ENCODE measurements around the gene ELL. TPM values are rescaled to one million over a fixed set of nuclear protein-coding genes. Genes with fewer than 3 reads are reported as not detected.

The ELL gene
- polyA plus RNA-seq, 3 donors = 12.2 to 35.3 (median 12.6) TPM

DNA sequence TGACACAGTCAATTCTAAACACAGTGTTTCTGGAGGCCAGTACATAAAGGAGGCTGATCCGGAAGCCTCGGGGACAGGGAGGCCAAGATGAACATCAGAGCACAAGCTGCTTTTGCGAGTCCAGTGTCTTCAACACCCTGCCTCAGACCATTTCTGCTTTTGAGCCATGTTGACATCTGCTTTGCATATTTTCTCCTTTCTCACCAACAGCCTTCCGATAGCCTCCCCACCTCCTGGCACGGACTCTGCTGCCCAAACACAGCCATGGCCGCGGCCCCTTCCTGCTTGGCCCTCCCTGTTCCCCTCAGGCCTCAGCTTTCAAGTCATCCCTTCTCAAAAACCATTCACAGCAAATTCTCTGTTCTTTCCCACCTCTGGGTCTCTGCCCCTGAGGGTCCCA is 128.0 kb downstream of the ELL start:
- Mint-ChIP-seq H3K27ac (peak overlapping the region; percentile 95 to 99 (median 98)), H3K9me3 (peaks cover 0 to 3% (median 0%) of the 10 kb centered on the region in 7 donors), H3K4me3 (peak overlapping the region; percentile 96 to 98), H3K36me3 (peaks cover 60 to 78% of the 10 kb centered on the region in 2 donors), H3K4me1 (peaks cover 69% of the 10 kb centered on the region), H3K27me3 (ENCODE audit: low read depth in 3 of 3) (peaks cover 0 to 4% (median 3%) of the 10 kb centered on the region in 3 donors)
- peak overlapping the region; percentile 57 to 100 (median 97) for H3K4me3 ChIP-seq (replicated peaks in 1 of 3; ENCODE audit: low read depth in 2 of 3, low read length in 3 of 3)
- peaks cover 72% of the 10 kb centered on the region for H4K20me1 ChIP-seq (ENCODE audit: insufficient read depth, low read length)
- H3K36me3 ChIP-seq (replicated peaks in 1 of 2; ENCODE audit: control insufficient read depth in 1 of 2, insufficient read depth in 2 of 2, low read length in 2 of 2) = peaks cover 46 to 64% of the 10 kb centered on the region in 2 donors
- DNase-seq = peak; percentile 83 to 90 (median 83)
- H3K9ac ChIP-seq (ENCODE audit: insufficient read depth, low read length, poor library complexity, severe bottlenecking) = peak overlapping the region; percentile 83
- WGBS (ENCODE audit: insufficient coverage) = 6% methylated on average over 7 of the region's 7 CpGs
- H3K4me2 ChIP-seq (replicated peaks; ENCODE audit: extremely low read depth, low read length, poor library complexity, severe bottlenecking) = peak overlapping the region; percentile 98
- no peaks in the 10 kb centered on the region for H3K9me3 ChIP-seq (replicated peaks in 1 of 2; ENCODE audit: control insufficient read depth in 1 of 2, insufficient read depth in 1 of 2, low read length in 2 of 2)
- no peaks in the 10 kb centered on the region for H3K27me3 ChIP-seq (ENCODE audit: control insufficient read depth in 2 of 2, insufficient read depth in 2 of 2, low read length in 2 of 2)
- peak overlapping the region; percentile 96 to 97 for H3K27ac ChIP-seq (ENCODE audit: low read depth in 1 of 2, low read length in 2 of 2)
- peaks cover 98% of the 10 kb centered on the region for H3K79me2 ChIP-seq (ENCODE audit: insufficient read depth, low read length)
- intact Hi-C loops (cut with micrococcal nuclease) = loop anchor here in 1 of 2 donors (1.0 to 5.0 kb wide), 3 partner anchors 7 to 222 kb away; partner anchors contain the start of genes IFI30 and SSBP4
- TF ChIP-seq, protein P1, sequence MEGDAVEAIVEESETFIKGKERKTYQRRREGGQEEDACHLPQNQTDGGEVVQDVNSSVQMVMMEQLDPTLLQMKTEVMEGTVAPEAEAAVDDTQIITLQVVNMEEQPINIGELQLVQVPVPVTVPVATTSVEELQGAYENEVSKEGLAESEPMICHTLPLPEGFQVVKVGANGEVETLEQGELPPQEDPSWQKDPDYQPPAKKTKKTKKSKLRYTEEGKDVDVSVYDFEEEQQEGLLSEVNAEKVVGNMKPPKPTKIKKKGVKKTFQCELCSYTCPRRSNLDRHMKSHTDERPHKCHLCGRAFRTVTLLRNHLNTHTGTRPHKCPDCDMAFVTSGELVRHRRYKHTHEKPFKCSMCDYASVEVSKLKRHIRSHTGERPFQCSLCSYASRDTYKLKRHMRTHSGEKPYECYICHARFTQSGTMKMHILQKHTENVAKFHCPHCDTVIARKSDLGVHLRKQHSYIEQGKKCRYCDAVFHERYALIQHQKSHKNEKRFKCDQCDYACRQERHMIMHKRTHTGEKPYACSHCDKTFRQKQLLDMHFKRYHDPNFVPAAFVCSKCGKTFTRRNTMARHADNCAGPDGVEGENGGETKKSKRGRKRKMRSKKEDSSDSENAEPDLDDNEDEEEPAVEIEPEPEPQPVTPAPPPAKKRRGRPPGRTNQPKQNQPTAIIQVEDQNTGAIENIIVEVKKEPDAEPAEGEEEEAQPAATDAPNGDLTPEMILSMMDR (IDR thresholded peaks at IDR 0.05) = no peak
- H3K4me1 ChIP-seq (ENCODE audit: control insufficient read depth in 1 of 2, insufficient read depth in 2 of 2, low read length in 2 of 2) = peaks cover 79 to 95% of the 10 kb centered on the region in 2 donors
- peak overlapping the region; percentile 18 for H2AFZ ChIP-seq (ENCODE audit: insufficient read depth, low read depth, low read length, poor library complexity, severe bottlenecking)

DNA sequence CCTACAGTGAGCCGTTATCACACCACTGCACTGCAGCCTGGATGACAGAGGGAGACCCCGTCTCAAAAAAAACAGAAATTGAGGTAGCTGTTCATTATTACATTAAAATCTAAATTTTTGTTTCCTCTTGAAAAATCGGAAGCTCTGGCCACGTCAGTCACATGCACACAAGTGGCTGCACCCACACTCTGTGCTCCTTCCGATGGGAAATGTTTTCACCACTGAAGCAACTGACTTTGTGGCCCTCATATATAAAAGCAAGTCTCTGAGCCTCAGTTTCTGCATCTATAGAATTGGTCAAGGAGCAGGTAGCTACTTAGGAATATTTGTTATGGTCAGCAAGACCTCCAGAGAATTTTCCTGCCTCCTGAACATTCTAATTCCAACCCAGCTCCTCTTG is 128.9 kb downstream of the ELL start:
- peaks cover 77 to 94% of the 10 kb centered on the region in 2 donors for H3K4me1 ChIP-seq (ENCODE audit: control insufficient read depth in 1 of 2, insufficient read depth in 2 of 2, low read length in 2 of 2)
- no peaks in the 10 kb centered on the region for H3K27me3 ChIP-seq (ENCODE audit: control insufficient read depth in 2 of 2, insufficient read depth in 2 of 2, low read length in 2 of 2)
- peak overlapping the region; percentile 96 to 97 for H3K27ac ChIP-seq (ENCODE audit: low read depth in 1 of 2, low read length in 2 of 2)
- H3K4me3 ChIP-seq (replicated peaks in 1 of 3; ENCODE audit: low read depth in 2 of 3, low read length in 3 of 3) = peak overlapping the region; percentile 57 to 100 (median 97)
- H3K9me3 ChIP-seq (replicated peaks in 1 of 2; ENCODE audit: control insufficient read depth in 1 of 2, insufficient read depth in 1 of 2, low read length in 2 of 2) = no peaks in the 10 kb centered on the region
- Mint-ChIP-seq H3K4me1 (peaks cover 63% of the 10 kb centered on the region), H3K27ac (peak overlapping the region; percentile 95 to 99 (median 98)), H3K36me3 (peaks cover 60 to 78% of the 10 kb centered on the region in 2 donors), H3K4me3 (peak overlapping the region; percentile 96 to 98), H3K27me3 (ENCODE audit: low read depth in 3 of 3) (peaks cover 0 to 4% (median 3%) of the 10 kb centered on the region in 3 donors), H3K9me3 (peaks cover 0 to 3% (median under 1%) of the 10 kb centered on the region in 7 donors)
- peaks cover 76% of the 10 kb centered on the region for H4K20me1 ChIP-seq (ENCODE audit: insufficient read depth, low read length)
- H3K9ac ChIP-seq (ENCODE audit: insufficient read depth, low read length, poor library complexity, severe bottlenecking) = peak overlapping the region; percentile 83
- peaks cover 46 to 64% of the 10 kb centered on the region in 2 donors for H3K36me3 ChIP-seq (replicated peaks in 1 of 2; ENCODE audit: control insufficient read depth in 1 of 2, insufficient read depth in 2 of 2, low read length in 2 of 2)
- peak overlapping the region; percentile 98 for H3K4me2 ChIP-seq (replicated peaks; ENCODE audit: extremely low read depth, low read length, poor library complexity, severe bottlenecking)
- TF ChIP-seq, protein P1 (IDR thresholded peaks at IDR 0.05) = no peak
- 0% methylated on average over 1 of the region's 5 CpGs for WGBS (ENCODE audit: insufficient coverage)
- DNase-seq = peak; percentile 55 to 65 (median 61)
- intact Hi-C loops (cut with micrococcal nuclease) = loop anchor here in 1 of 2 donors (1.0 to 5.0 kb wide), 3 partner anchors 8 to 221 kb away; partner anchors contain the start of genes IFI30 and SSBP4
- no peak overlapping the region for H2AFZ ChIP-seq (ENCODE audit: insufficient read depth, low read depth, low read length, poor library complexity, severe bottlenecking)
- H3K79me2 ChIP-seq (ENCODE audit: insufficient read depth, low read length) = peaks cover 91% of the 10 kb centered on the region

Other genes with a start within 250 kb of the ELL start
- gene IQCN, start 247.6 kb downstream of the ELL start, polyA plus RNA-seq = 1 to 10 TPM in 1 of 3 donors, not detected in 2; 6.9 TPM
- gene JUND, start 240.4 kb downstream of the ELL start, polyA plus RNA-seq = 1,000 to 10,000 TPM in 1 of 3 donors, 10 to 100 TPM in 2; 22.5 to 1,792 (median 86.9) TPM
- gene LSM4, start 199.0 kb downstream of the ELL start, polyA plus RNA-seq = 100 to 1,000 TPM in 1 of 3 donors, 10 to 100 TPM in 2; 66.5 to 143 (median 97.0) TPM
- gene PGPEP1, start 181.5 kb downstream of the ELL start, polyA plus RNA-seq = 10 to 100 TPM; 10.3 to 25.1 (median 10.3) TPM
- gene GDF15, start 135.9 kb downstream of the ELL start, polyA plus RNA-seq = under 1 TPM in 1 of 3 donors, not detected in 2; 0.36 TPM
- 100 to 1,000 TPM; 173 to 581 (median 416) TPM for gene LRRC25, start 124.4 kb downstream of the ELL start, polyA plus RNA-seq
- 10 to 100 TPM; 38.5 to 74.5 (median 48.3) TPM for gene SSBP4, start 102.7 kb downstream of the ELL start, polyA plus RNA-seq
- gene ISYNA1, start 83.9 kb downstream of the ELL start, polyA plus RNA-seq = 1 to 10 TPM in 1 of 3 donors, not detected in 2; 3.7 TPM
- gene FKBP8, start 21.5 kb upstream of the ELL start, polyA plus RNA-seq = 100 to 1,000 TPM in 1 of 3 donors, 10 to 100 TPM in 2; 78.0 to 159 (median 81.2) TPM
- 100 to 1,000 TPM in 1 of 3 donors, 10 to 100 TPM in 2; 74.4 to 194 (median 87.9) TPM for gene KXD1, start 35.8 kb upstream of the ELL start, polyA plus RNA-seq
- 1,000 to 10,000 TPM in 1 of 3 donors, 100 to 1,000 TPM in 2; 832 to 3,024 (median 896) TPM for gene UBA52, start 49.8 kb upstream of the ELL start, polyA plus RNA-seq
- gene REX1BD, start 66.7 kb upstream of the ELL start, polyA plus RNA-seq = 100 to 1,000 TPM in 2 of 3 donors, 10 to 100 TPM in 1; 83.7 to 141 (median 122) TPM
- gene CRLF1, start 84.7 kb upstream of the ELL start, polyA plus RNA-seq = under 1 TPM in 1 of 3 donors, not detected in 2; 0.19 TPM
- not detected for gene TMEM59L, start 90.8 kb upstream of the ELL start, polyA plus RNA-seq
- gene KLHL26, start 115.0 kb upstream of the ELL start, polyA plus RNA-seq = 1 to 10 TPM; 1.6 to 3.2 (median 2.0) TPM
- 1 to 10 TPM in 1 of 3 donors, under 1 TPM in 2; 0.28 to 9.2 (median 0.55) TPM for gene CRTC1, start 161.6 kb upstream of the ELL start, polyA plus RNA-seq

Data from CD14-positive monocyte (primary cell).